Astrocyte (in vitro differentiated cells and primary cell): ENCODE data around the gene JOSD1. TPM values are rescaled to one million over a fixed set of nuclear protein-coding genes. Genes with fewer than 3 reads are reported as not detected.
A peak's percentile ranks its signal among the peaks of the same experiment; 100 is the strongest.

Experiments used
- DNase-seq: peaks from one replicate; pipeline ENCODE4 v3.0.0-alpha.2; 2010; ENCODE audit warnings: low read depth
- FAIRE-seq: peaks from 2 replicates; lab custom pipeline; 2011; peaks lifted over from hg19 to GRCh38; lab: Jason Lieb, UNC
- H2AFZ ChIP-seq: 2 replicates; pipeline ENCODE4 v1.6.0; 2012; ENCODE audit warnings: low read depth, low read length, inconsistent platforms
- H3K27ac ChIP-seq: 2 replicates; pipeline ENCODE4 v1.5.1; 2011; ENCODE audit warnings: low read depth, low read length, inconsistent platforms
- H3K27me3 ChIP-seq: 2 replicates; pipeline ENCODE4 v1.6.0; 2011; ENCODE audit warnings: low read length, inconsistent platforms; ENCODE audit not compliant: insufficient read depth
- H3K36me3 ChIP-seq: 2 replicates; pipeline ENCODE4 v1.5.1; 2011; ENCODE audit warnings: low read length, inconsistent platforms; ENCODE audit not compliant: insufficient read depth
- H3K4me1 ChIP-seq: 2 replicates; pipeline ENCODE4 v1.5.1; 2011; ENCODE audit warnings: low read length, inconsistent platforms; ENCODE audit not compliant: insufficient read depth
- H3K4me2 ChIP-seq: 2 replicates; pipeline ENCODE4 v1.6.0; 2012; ENCODE audit warnings: low read length, inconsistent platforms
- H3K4me3 ChIP-seq: 2 replicates; pipeline ENCODE4 v1.5.1; 2011; ENCODE audit warnings: low read depth, mild to moderate bottlenecking, low read length, inconsistent platforms; ENCODE audit not compliant: insufficient read depth
- H3K79me2 ChIP-seq: 2 replicates; pipeline ENCODE4 v1.6.0; 2012; ENCODE audit warnings: mild to moderate bottlenecking, low read length, inconsistent platforms; ENCODE audit not compliant: insufficient read depth
- H3K9ac ChIP-seq: 2 replicates; pipeline ENCODE4 v1.6.0; 2012; ENCODE audit warnings: mild to moderate bottlenecking, low read length, inconsistent platforms
- H3K9me3 ChIP-seq: 2 replicates; pipeline ENCODE4 v1.5.1; 2012; ENCODE audit warnings: low read depth, mild to moderate bottlenecking, low read length, inconsistent platforms; ENCODE audit not compliant: insufficient read depth
- H4K20me1 ChIP-seq: 2 replicates; pipeline ENCODE4 v1.6.0; 2012; ENCODE audit warnings: low read length, inconsistent platforms; ENCODE audit not compliant: insufficient read depth
- H3K27ac Mint-ChIP-seq: one replicate; pipeline ENCODE4 v1.8.0; 2021; ENCODE audit warnings: mild to moderate bottlenecking, mixed read lengths; ENCODE audit not compliant: unreplicated experiment
- H3K27me3 Mint-ChIP-seq: one replicate; pipeline ENCODE4 v1.8.0; 2021; ENCODE audit warnings: low read depth, mixed read lengths; ENCODE audit not compliant: unreplicated experiment
- H3K36me3 Mint-ChIP-seq: one replicate; pipeline ENCODE4 v1.8.0; 2021; ENCODE audit warnings: low read depth, mixed read lengths; ENCODE audit not compliant: unreplicated experiment
- H3K4me1 Mint-ChIP-seq: one replicate; pipeline ENCODE4 v1.8.0; 2021; ENCODE audit warnings: low read depth, mixed read lengths; ENCODE audit not compliant: unreplicated experiment
- H3K4me3 Mint-ChIP-seq: one replicate; pipeline ENCODE4 v1.8.0; 2021; ENCODE audit warnings: mild to moderate bottlenecking, moderate library complexity, mixed read lengths; ENCODE audit not compliant: unreplicated experiment
- H3K9me3 Mint-ChIP-seq: one replicate; pipeline ENCODE4 v1.8.0; 2021; ENCODE audit warnings: mild to moderate bottlenecking, mixed read lengths; ENCODE audit not compliant: unreplicated experiment
- EZH2 ChIP-seq: IDR thresholded peaks from 2 replicates; pipeline ENCODE4 v1.6.1; 2012; ENCODE audit warnings: mild to moderate bottlenecking, low read length, inconsistent platforms; ENCODE audit not compliant: insufficient read depth
- total RNA-seq: library from RNA; stranded (reverse); gene quantifications from 2 replicates; pipeline ENCODE4 v1.2.1, GENCODE V29; 2021
- TF ChIP-seq, protein P1 (sequence below): IDR thresholded peaks from 2 replicates; pipeline ENCODE4 v1.5.1; 2011; ENCODE audit warnings: low read depth, mild to moderate bottlenecking, inconsistent platforms, low read length, moderate library complexity; ENCODE audit not compliant: insufficient read depth

JOSD1 gene
- total RNA-seq, 1 donor from 2014 or later: 45.6 TPM

GRCh38 chr22:38736257-38736570, 35.5 kb upstream of the JOSD1 start:
- Histone ChIP-seq H3K9me3 (no peaks in the 10 kb centered on the region), H3K4me2 (no peak overlapping the region), H2AFZ (no peak overlapping the region), H3K27ac (no peak overlapping the region), H3K9ac (no peak overlapping the region), H3K4me1 (peaks cover 3% of the 10 kb centered on the region), H3K27me3 (no peaks in the 10 kb centered on the region), H4K20me1 (peaks cover 38% of the 10 kb centered on the region), H3K4me3 (no peak overlapping the region), H3K36me3 (peaks cover 22% of the 10 kb centered on the region), H3K79me2 (no peaks in the 10 kb centered on the region)
- Mint-ChIP-seq H3K27ac (no peak overlapping the region), H3K4me3 (no peak overlapping the region), H3K36me3 (peaks cover 16% of the 10 kb centered on the region), H3K4me1 (peaks cover 7% of the 10 kb centered on the region), H3K9me3 (no peaks in the 10 kb centered on the region), H3K27me3 (no peaks in the 10 kb centered on the region)
- TF ChIP-seq, protein P1, sequence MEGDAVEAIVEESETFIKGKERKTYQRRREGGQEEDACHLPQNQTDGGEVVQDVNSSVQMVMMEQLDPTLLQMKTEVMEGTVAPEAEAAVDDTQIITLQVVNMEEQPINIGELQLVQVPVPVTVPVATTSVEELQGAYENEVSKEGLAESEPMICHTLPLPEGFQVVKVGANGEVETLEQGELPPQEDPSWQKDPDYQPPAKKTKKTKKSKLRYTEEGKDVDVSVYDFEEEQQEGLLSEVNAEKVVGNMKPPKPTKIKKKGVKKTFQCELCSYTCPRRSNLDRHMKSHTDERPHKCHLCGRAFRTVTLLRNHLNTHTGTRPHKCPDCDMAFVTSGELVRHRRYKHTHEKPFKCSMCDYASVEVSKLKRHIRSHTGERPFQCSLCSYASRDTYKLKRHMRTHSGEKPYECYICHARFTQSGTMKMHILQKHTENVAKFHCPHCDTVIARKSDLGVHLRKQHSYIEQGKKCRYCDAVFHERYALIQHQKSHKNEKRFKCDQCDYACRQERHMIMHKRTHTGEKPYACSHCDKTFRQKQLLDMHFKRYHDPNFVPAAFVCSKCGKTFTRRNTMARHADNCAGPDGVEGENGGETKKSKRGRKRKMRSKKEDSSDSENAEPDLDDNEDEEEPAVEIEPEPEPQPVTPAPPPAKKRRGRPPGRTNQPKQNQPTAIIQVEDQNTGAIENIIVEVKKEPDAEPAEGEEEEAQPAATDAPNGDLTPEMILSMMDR: no peak
- TF ChIP-seq EZH2: no peak
- FAIRE-seq (no peak), DNase-seq (no peak)

GRCh38 chr22:38735465-38736256, 34.9 kb upstream of the JOSD1 start:
- H3K27ac Mint-ChIP-seq: peak overlapping the region; percentile 66
- TF ChIP-seq, protein P1: no peak
- TF ChIP-seq EZH2: no peak
- DNase-seq: no peak
- no peak for FAIRE-seq
- H4K20me1 ChIP-seq: peaks cover 38% of the 10 kb centered on the region
- no peak overlapping the region for H3K4me3 Mint-ChIP-seq
- H3K9ac ChIP-seq: no peak overlapping the region
- H3K4me1 Mint-ChIP-seq: peaks cover 7% of the 10 kb centered on the region
- H3K36me3 ChIP-seq: peaks cover 20% of the 10 kb centered on the region
- no peak overlapping the region for H3K4me2 ChIP-seq
- H3K27me3 ChIP-seq: no peaks in the 10 kb centered on the region
- no peaks in the 10 kb centered on the region for H3K9me3 ChIP-seq
- no peaks in the 10 kb centered on the region for H3K9me3 Mint-ChIP-seq
- H3K27ac ChIP-seq: no peak overlapping the region
- peaks cover 16% of the 10 kb centered on the region for H3K36me3 Mint-ChIP-seq
- H2AFZ ChIP-seq: no peak overlapping the region
- no peak overlapping the region for H3K4me3 ChIP-seq
- H3K27me3 Mint-ChIP-seq: no peaks in the 10 kb centered on the region
- H3K4me1 ChIP-seq: peaks cover 3% of the 10 kb centered on the region
- no peaks in the 10 kb centered on the region for H3K79me2 ChIP-seq

- Mint-ChIP-seq H3K9me3 (no peaks in the 10 kb centered on the region), H3K36me3 (peaks cover 21% of the 10 kb centered on the region), H3K4me3 (no peak overlapping the region), H3K4me1 (peaks cover 7% of the 10 kb centered on the region), H3K27me3 (no peaks in the 10 kb centered on the region), H3K27ac (peak overlapping the region; percentile 66)
- Histone ChIP-seq H3K27ac (no peak overlapping the region), H3K4me3 (no peak overlapping the region), H3K36me3 (peaks cover 22% of the 10 kb centered on the region), H3K9me3 (no peaks in the 10 kb centered on the region), H3K27me3 (no peaks in the 10 kb centered on the region), H3K4me2 (no peak overlapping the region), H3K9ac (no peak overlapping the region), H2AFZ (no peak overlapping the region), H4K20me1 (peaks cover 38% of the 10 kb centered on the region), H3K4me1 (peaks cover 3% of the 10 kb centered on the region), H3K79me2 (no peaks in the 10 kb centered on the region)
- TF ChIP-seq, protein P1: no peak
- TF ChIP-seq EZH2: no peak
- DNase-seq: no peak
- FAIRE-seq: no peak
These were observed 34.4 kb upstream of the JOSD1 start for GRCh38 chr22:38735126-38735464.
